KMS-11 (cell line): ENCODE results near the gene HLA-DQB1.
"Not testable (repeated sequence)": the region's sequence is repeated elsewhere in the genome, so short reads cannot be mapped to it uniquely, and the experiment has no call there.

Experiments
- H2AFZ ChIP-seq: fragments of 200-600 bp; sonication (generic); 2 replicates; pipeline ENCODE4 v1.6.1; 2016; ENCODE audit warnings: antibody characterized with exemption, mixed run types, low read depth
- H3K27ac ChIP-seq: fragments of 200-600 bp; sonication (generic); 2 replicates; pipeline ENCODE4 v1.6.1; 2016; ENCODE audit warnings: mild to moderate bottlenecking, mixed run types
- H3K27me3 ChIP-seq: fragments of 200-600 bp; sonication (generic); 2 replicates; pipeline ENCODE4 v1.6.1; 2017; ENCODE audit warnings: mild to moderate bottlenecking, low read depth, mixed run types, moderate library complexity; ENCODE audit not compliant: insufficient read depth
- H3K36me3 ChIP-seq: fragments of 200-600 bp; sonication (generic); 2 replicates; pipeline ENCODE4 v1.6.1; 2017; ENCODE audit warnings: mild to moderate bottlenecking, mixed run types; ENCODE audit not compliant: insufficient read depth
- H3K4me1 ChIP-seq: fragments of 200-600 bp; sonication (generic); 2 replicates; pipeline ENCODE4 v1.6.1; 2016; ENCODE audit warnings: mild to moderate bottlenecking, low read depth, mixed run types; ENCODE audit not compliant: poor library complexity, severe bottlenecking
- H3K4me2 ChIP-seq: fragments of 200-600 bp; sonication (generic); 2 replicates; pipeline ENCODE4 v1.7.0; 2016; ENCODE audit warnings: mild to moderate bottlenecking, mixed run types
- H3K4me3 ChIP-seq: fragments of 200-600 bp; sonication (generic); IDR thresholded peaks from 2 replicates; pipeline ENCODE4 v1.6.1; 2017; ENCODE audit warnings: low read depth, low read length, mixed read lengths; ENCODE audit not compliant: insufficient read depth
- H3K79me2 ChIP-seq: fragments of 200-600 bp; sonication (generic); 2 replicates; pipeline ENCODE4 v1.6.1; 2016; ENCODE audit warnings: low read depth, mixed run types; ENCODE audit not compliant: insufficient read depth
- H3K9ac ChIP-seq: fragments of 200-600 bp; sonication (generic); 2 replicates; pipeline ENCODE4 v1.6.1; 2016; ENCODE audit warnings: mild to moderate bottlenecking, mixed run types
- H4K20me1 ChIP-seq: fragments of 200-600 bp; sonication (generic); 2 replicates; pipeline ENCODE4 v1.6.1; 2016; ENCODE audit warnings: mild to moderate bottlenecking, mixed run types; ENCODE audit not compliant: insufficient read depth
- TF ChIP-seq, protein P1 (sequence below): fragments of 200-600 bp; sonication (generic); conservative IDR thresholded peaks from 2 replicates; pipeline ENCODE4 v1.6.1; 2017; ENCODE audit warnings: low read depth, mild to moderate bottlenecking, antibody characterized with exemption, low read length, moderate library complexity, mixed read lengths

Gene HLA-DQB1

DNA sequence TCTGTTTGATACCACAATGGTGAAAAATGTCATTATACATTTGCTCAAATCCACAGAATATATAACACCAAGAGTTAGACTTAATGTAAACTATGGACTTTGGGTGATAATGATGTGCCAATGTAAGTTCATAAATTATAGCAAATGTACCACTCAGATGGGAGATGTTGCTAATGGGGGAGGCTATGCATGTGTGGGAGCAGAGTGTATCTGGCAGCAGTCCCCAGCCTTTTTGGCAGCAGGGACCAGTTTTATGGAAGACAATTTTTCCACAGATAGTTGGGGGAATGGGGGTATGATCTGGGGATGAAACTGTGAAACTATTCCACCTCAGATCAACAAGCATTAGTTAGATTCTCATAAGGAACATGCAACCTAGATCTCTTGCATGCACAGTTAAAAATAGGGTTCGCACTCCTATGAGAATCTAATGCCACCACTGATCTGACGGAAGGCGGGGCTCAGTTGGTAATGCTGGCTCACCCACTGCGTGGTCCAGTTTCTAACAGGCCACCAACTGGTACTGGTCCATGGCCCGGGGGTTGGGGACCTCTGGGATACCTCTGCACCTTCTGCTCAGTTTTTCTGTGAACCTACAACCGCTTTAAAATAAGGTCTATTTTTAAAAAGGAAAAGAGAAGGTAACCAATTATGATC, 21.3 kb downstream of the HLA-DQB1 start:
- Histone ChIP-seq H3K27ac (no peak overlapping the region), H3K79me2 (no peaks in the 10 kb centered on the region), H3K4me2 (no peak overlapping the region), H2AFZ (no peak overlapping the region), H4K20me1 (no peaks in the 10 kb centered on the region), H3K4me1 (no peaks in the 10 kb centered on the region), H3K4me3 (no peak overlapping the region), H3K36me3 (no peaks in the 10 kb centered on the region), H3K27me3 (no peaks in the 10 kb centered on the region), H3K9ac (no peak overlapping the region)
- TF ChIP-seq, protein P1, sequence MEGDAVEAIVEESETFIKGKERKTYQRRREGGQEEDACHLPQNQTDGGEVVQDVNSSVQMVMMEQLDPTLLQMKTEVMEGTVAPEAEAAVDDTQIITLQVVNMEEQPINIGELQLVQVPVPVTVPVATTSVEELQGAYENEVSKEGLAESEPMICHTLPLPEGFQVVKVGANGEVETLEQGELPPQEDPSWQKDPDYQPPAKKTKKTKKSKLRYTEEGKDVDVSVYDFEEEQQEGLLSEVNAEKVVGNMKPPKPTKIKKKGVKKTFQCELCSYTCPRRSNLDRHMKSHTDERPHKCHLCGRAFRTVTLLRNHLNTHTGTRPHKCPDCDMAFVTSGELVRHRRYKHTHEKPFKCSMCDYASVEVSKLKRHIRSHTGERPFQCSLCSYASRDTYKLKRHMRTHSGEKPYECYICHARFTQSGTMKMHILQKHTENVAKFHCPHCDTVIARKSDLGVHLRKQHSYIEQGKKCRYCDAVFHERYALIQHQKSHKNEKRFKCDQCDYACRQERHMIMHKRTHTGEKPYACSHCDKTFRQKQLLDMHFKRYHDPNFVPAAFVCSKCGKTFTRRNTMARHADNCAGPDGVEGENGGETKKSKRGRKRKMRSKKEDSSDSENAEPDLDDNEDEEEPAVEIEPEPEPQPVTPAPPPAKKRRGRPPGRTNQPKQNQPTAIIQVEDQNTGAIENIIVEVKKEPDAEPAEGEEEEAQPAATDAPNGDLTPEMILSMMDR = no peak

DNA sequence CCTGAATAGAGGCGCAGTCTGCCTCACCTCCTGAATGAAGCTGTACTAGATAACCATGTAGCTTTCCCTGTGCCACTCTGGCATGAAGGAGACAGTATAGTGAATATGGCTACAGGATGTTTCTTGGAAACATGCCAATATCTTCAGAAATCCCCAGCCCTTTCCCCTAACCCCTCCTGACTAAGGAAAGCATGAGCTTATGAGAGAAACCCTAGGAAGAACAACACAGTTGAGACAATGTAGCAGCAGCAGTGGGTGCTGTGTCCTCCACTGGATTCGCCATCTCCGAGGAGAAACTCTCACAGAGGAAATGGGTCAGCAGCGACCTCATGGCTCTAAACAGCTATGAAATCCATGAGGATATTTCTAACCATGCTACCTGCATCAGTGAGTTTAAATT, 22.6 kb downstream of the HLA-DQB1 start:
- H3K4me1 ChIP-seq = no peaks in the 10 kb centered on the region
- H3K9ac ChIP-seq = no peak overlapping the region
- H2AFZ ChIP-seq = no peak overlapping the region
- H3K27me3 ChIP-seq = no peaks in the 10 kb centered on the region
- no peak overlapping the region for H3K4me3 ChIP-seq
- no peaks in the 10 kb centered on the region for H4K20me1 ChIP-seq
- TF ChIP-seq, protein P1 = no peak
- H3K36me3 ChIP-seq = no peaks in the 10 kb centered on the region
- H3K79me2 ChIP-seq = no peaks in the 10 kb centered on the region
- H3K27ac ChIP-seq = no peak overlapping the region
- H3K4me2 ChIP-seq = no peak overlapping the region

DNA sequence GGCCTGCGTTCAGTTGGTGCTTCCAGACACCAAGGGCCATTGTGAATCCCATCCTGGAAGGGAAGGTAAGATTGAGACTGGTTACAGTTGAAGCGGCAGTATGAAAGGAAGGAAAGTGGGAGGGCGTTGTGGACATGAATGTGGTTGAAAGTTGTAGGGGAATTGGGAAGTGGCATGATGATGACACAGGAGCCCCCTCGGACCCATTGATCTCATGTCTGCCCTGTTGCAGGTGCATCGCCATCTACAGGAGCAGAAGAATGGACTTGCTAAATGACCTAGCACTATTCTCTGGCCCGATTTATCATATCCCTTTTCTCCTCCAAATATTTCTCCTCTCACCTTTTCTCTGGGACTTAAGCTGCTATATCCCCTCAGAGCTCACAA, 23.7 kb downstream of the HLA-DQB1 start:
- H3K27ac ChIP-seq = no peak overlapping the region
- TF ChIP-seq, protein P1 = no peak
- H3K9ac ChIP-seq = no peak overlapping the region
- H3K4me2 ChIP-seq = no peak overlapping the region
- no peak overlapping the region for H3K4me3 ChIP-seq
- H2AFZ ChIP-seq = no peak overlapping the region
- no peaks in the 10 kb centered on the region for H3K27me3 ChIP-seq
- no peaks in the 10 kb centered on the region for H3K36me3 ChIP-seq
- no peaks in the 10 kb centered on the region for H3K4me1 ChIP-seq
- H3K79me2 ChIP-seq = no peaks in the 10 kb centered on the region
- no peaks in the 10 kb centered on the region for H4K20me1 ChIP-seq

DNA sequence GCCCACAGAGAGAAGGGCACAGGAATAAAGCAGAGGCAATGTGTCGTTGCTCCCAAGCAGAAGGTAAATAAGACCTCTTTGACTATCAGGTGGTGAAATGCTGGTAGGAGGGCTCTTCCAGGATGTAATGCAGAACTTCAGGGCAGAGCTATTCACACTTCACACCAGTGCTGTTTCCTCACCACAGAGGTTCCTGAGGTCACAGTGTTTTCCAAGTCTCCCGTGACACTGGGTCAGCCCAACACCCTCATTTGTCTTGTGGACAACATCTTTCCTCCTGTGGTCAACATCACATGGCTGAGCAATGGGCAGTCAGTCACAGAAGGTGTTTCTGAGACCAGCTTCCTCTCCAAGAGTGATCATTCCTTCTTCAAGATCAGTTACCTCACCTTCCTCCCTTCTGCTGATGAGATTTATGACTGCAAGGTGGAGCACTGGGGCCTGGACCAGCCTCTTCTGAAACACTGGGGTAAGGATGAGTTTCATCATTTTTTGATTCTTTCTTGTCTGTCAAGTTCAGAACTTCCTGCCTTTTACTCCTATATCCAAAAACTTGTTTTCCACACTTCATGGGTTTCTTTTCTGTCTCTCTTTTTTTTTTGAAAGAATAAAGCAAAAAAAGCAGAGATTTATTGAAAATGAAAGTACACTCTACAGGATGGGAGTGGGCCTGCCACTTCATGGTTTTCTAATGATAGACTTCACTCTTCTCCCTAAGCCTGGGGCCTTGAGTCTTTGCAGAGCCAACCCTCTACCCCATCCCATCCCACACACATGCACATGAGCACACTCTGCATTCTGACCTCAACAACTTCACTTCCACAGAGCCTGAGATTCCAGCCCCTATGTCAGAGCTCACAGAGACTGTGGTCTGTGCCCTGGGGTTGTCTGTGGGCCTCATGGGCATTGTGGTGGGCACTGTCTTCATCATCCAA, 24.4 kb downstream of the HLA-DQB1 start:
- not testable (repeated sequence) for H3K9ac ChIP-seq, H3K27me3 ChIP-seq, H2AFZ ChIP-seq, H3K4me3 ChIP-seq, H3K79me2 ChIP-seq, H3K4me1 ChIP-seq, H3K4me2 ChIP-seq, H3K36me3 ChIP-seq, H4K20me1 ChIP-seq, H3K27ac ChIP-seq

DNA sequence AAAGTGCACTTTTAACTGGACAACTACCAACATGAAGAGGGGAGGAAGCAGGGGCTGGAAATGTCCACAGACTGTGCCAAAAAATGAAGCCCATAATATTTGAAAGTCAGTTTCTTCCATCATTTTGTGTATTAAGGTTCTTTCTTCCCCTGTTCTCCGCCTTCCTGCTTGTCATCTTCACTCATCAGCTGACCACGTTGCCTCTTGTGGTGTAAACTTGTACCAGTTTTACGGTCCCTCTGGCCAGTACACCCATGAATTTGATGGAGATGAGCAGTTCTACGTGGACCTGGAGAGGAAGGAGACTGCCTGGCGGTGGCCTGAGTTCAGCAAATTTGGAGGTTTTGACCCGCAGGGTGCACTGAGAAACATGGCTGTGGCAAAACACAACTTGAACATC, 25.3 kb downstream of the HLA-DQB1 start:
- TF ChIP-seq, protein P1 = no peak
- H3K4me3 ChIP-seq = no peak overlapping the region
- no peak overlapping the region for H3K4me2 ChIP-seq
- H2AFZ ChIP-seq = no peak overlapping the region
- no peaks in the 10 kb centered on the region for H3K4me1 ChIP-seq
- H3K79me2 ChIP-seq = no peaks in the 10 kb centered on the region
- no peaks in the 10 kb centered on the region for H3K27me3 ChIP-seq
- H3K36me3 ChIP-seq = no peaks in the 10 kb centered on the region
- H3K9ac ChIP-seq = no peak overlapping the region
- H3K27ac ChIP-seq = no peak overlapping the region
- H4K20me1 ChIP-seq = no peaks in the 10 kb centered on the region
